DLD1 (cell line): Measurements from ENCODE around the gene NLRX1.
"Not testable (repeated sequence)": the region's sequence is repeated elsewhere in the genome, so short reads cannot be mapped to it uniquely, and the experiment has no call there.

ENCODE experiments used
- in situ Hi-C: cut with HindIII; loops from 2 replicates; pipeline ENCODE4 v1.10.0; 2017; ENCODE audit warnings: low sequenced_read_pairs

NLRX1 gene

GRCh38 chr11:119153049-119153818 lies 15.3 kb upstream of the NLRX1 start:
- in situ Hi-C loops: no loop called here

GRCh38 chr11:119154178-119154577 lies 14.3 kb upstream of the NLRX1 start:
- in situ Hi-C loops: no loop called here

GRCh38 chr11:119155733-119156492 lies 12.6 kb upstream of the NLRX1 start:
- in situ Hi-C loops: no loop called here

GRCh38 chr11:119156496-119156895 lies 12.0 kb upstream of the NLRX1 start:
- in situ Hi-C loops: no loop called here

GRCh38 chr11:119157063-119157462 lies 11.5 kb upstream of the NLRX1 start:
- in situ Hi-C loops: no loop called here

- in situ Hi-C loops: no loop called here
These were observed 10.1 kb upstream of the NLRX1 start for GRCh38 chr11:119158467-119158866.

- in situ Hi-C loops: no loop called here
These were observed 8.4 kb upstream of the NLRX1 start for GRCh38 chr11:119160151-119160550.

- in situ Hi-C loops: no loop called here
These were observed 6.7 kb upstream of the NLRX1 start for GRCh38 chr11:119161871-119162270.

GRCh38 chr11:119166368-119167076 lies 2.0 kb upstream of the NLRX1 start:
- in situ Hi-C loops: no loop called here

GRCh38 chr11:119167077-119167458 lies 1.5 kb upstream of the NLRX1 start:
- in situ Hi-C loops: not testable (repeated sequence)

GRCh38 chr11:119167933-119168332 lies 592 bp upstream of the NLRX1 start:
- in situ Hi-C loops: no loop called here

- in situ Hi-C loops: no loop called here
These were observed 776 bp downstream of the NLRX1 start for GRCh38 chr11:119169282-119169719.

- in situ Hi-C loops: no loop called here
These were observed 4.0 kb downstream of the NLRX1 start for GRCh38 chr11:119172513-119172912.

GRCh38 chr11:119173453-119173852 lies 4.9 kb downstream of the NLRX1 start:
- in situ Hi-C loops: no loop called here

- in situ Hi-C loops: no loop called here
These were observed 7.1 kb downstream of the NLRX1 start for GRCh38 chr11:119175493-119176077.

GRCh38 chr11:119178166-119178680 lies 9.7 kb downstream of the NLRX1 start:
- in situ Hi-C loops: no loop called here

- in situ Hi-C loops: no loop called here
These were observed 10.8 kb downstream of the NLRX1 start for GRCh38 chr11:119179342-119179741.

- in situ Hi-C loops: no loop called here
These were observed 11.5 kb downstream of the NLRX1 start for GRCh38 chr11:119179983-119180382.

GRCh38 chr11:119180729-119181676 lies 12.5 kb downstream of the NLRX1 start:
- in situ Hi-C loops: no loop called here
